Fibroblast of peridontal ligament (primary cell): ENCODE measurements around the gene HIBCH.
A peak's percentile ranks its signal among the peaks of the same experiment; 100 is the strongest.
"Not testable (repeated sequence)": the region's sequence is repeated elsewhere in the genome, so short reads cannot be mapped to it uniquely, and the experiment has no call there.

ENCODE experiments used
- DNase-seq: peaks from one replicate; pipeline ENCODE4 v3.0.0-alpha.2; 2010; ENCODE audit errors: extremely low read depth

HIBCH gene

DNA sequence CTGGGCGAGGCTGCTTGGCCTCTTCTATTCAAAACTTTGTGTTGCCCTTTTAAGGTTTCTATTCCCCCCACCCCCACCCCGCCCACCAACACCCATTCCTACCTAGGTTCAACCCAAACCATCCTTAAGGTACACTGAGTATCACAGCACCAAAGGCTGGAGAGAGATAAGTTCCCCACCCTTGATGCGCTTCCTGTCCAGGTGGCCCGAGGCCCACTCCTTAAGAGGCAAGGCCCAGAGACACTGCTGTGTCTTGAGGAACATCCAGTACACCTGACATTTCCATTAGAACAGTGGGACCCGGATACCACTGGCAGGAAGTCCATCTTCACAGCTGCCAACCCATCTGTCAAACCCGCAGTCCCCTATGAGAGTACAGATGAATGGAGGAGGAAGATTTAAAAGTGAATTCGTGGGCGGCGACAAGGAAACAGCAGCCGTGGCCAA lies 23.5 kb upstream of the HIBCH start:
- DNase-seq, result no peak

DNA sequence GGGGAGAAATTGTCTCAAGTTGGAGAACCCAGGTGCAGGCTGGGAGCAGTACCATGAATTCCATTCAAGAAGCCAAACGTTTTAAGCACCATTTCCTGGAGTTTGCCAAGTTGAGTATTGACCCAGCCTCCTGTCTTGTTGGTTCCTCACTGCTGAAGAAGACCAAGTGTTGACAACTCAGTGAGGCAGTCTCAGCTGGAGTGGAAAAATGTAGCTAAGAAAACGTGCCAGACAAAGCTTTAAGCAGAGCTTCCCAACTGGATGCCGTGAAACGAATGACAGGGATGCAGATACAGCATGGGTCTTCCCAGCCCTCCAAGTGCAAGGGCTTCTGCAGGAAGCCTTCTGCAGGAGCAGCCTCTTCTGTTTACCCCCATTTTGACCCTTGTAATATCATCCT lies 23.0 kb upstream of the HIBCH start:
- no peak for DNase-seq

DNA sequence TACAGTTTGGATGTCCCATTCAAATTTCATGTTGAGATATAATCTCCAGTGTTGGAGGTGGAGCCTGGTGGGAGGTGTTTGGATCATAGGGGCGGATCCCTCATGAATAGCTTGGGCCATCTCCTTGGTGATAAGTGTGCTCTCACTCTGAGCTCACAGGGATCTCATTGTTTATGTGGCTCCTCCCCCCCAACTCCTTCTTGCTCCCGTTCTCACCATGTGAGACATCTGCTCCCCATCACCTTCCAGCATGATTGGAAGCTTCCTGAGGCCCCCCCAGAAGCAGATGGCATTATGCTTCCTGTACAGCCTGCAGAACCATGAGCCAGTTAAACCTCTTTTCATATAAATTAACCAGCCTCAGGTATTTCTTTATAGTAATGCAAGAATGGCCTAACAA lies 20.7 kb upstream of the HIBCH start:
- DNase-seq, result no peak

- no peak for DNase-seq
Observed at GRCh38 chr2:190339394-190339793, 19.8 kb upstream of the HIBCH start.

DNA sequence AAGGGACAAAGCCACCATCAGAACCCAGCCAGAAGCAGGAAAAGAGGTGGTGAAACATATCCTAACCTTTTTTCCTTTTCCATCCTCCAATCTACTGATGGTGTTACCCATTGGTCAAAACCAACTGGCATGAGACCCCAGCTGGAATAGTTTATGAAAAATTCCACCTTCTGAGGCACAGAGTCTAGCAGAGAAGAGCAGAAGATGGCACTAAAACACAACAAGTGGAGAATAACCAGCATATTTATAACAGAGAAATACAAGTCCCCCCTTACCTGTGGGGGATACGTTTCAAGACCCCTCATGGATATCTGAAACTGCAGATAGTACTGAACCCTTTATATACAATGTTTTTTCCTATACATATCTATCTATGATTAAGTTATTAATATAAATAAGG lies 18.8 kb upstream of the HIBCH start:
- no peak for DNase-seq

- DNase-seq, result no peak
Observed at GRCh38 chr2:190336420-190336819, 16.8 kb upstream of the HIBCH start.

DNA sequence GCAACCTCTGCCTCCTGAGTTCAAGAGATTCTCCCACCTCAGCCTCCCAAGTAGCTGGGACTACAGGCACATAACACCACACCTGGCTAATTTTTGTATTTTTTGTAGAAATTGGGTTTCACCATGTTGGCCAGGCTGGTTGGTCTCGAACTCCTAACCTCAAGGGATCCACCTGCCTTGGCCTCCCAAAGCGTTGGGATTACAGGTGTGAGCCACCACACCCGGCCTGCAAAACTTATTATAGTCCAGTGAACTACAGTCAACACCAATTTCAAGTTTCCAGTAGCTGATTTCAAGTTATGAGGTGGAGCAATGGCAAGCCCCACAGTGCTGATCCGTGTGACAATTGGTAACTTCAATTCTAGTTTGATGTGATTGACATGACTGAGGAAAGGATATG lies 16.0 kb upstream of the HIBCH start:
- not testable (repeated sequence) for DNase-seq

GRCh38 chr2:190335225-190335559 lies 15.6 kb upstream of the HIBCH start:
- DNase-seq, result no peak

DNA sequence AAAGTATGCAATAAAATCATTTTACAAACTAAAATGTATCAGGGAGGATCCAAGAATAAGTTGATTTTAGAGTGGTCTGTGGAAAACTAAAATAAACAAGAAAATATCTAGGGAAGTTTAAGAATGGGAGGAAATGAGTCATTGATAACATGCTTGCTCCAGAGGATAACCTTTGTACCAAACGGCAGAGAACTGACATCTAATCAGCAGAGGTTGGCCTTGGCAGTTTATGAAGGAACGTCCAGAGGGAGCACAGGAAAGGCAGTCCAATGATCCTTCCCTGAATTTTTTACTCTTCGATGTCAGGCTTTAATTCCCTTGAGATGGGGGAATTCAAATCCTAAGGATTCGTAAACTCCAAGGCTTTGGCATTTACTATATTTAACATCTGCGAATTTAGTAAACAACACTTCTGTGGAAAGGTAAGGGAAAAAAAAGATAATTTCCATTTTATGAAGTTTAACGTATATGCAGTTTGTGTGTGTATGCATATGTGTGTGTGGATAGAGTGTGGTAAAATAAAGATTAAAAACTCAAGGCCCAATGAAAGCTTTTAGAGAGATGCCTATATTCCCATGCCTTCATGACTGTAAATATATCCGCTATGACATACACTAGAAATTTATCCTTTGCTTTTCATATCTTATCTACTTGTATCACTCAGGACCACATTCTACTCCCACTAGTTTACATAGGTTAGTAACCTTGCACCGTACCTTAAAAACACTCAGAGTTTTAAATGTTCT lies 15.0 kb upstream of the HIBCH start:
- peak; percentile 11 for DNase-seq

DNA sequence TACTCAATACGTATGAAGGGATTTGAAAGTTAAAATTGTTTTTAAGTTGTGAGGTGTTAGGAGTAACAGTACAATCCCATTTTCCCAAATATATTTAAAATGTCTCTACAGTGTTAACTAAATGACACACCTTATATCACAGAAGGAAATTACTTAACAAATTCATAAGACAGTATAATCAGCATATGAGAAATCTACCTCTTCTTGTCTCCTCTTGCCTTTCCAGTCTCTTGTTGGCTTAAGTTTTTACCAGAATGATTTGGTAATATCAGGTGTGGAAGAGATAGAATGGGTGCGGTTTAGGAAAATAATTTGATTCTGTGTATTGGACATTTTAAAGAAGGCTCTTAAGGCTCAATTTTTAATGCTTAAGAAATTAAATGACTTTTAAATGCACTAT lies 14.3 kb upstream of the HIBCH start:
- no peak for DNase-seq

- no peak for DNase-seq
Observed at GRCh38 chr2:190333395-190333794, 13.8 kb upstream of the HIBCH start.

DNA sequence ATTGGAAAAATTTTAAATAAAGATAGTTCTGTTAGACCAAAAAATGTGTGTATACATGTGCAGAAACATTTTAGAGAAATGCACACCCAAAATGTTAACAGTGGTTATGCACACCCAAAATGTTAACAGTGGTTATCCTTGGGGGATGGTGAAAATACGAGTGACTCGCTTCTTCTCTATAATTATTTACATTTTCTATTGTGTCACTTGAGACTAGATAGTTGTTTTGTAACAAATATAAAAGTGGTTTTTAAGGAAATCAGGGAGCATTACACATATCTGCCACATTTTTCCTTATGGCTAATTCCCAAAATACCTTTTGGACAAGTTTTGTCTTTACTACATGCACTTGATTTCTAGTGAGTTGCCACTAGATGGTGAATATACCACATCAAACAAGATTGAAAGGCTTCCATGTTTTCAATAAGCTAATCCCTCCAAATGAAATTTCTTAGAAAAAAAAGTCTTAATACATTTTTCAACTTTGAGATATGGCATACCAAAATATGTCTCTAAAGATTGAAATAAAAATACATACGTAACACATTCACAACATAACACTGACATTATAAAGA lies 9.0 kb upstream of the HIBCH start:
- DNase-seq, result peak; percentile 54

DNA sequence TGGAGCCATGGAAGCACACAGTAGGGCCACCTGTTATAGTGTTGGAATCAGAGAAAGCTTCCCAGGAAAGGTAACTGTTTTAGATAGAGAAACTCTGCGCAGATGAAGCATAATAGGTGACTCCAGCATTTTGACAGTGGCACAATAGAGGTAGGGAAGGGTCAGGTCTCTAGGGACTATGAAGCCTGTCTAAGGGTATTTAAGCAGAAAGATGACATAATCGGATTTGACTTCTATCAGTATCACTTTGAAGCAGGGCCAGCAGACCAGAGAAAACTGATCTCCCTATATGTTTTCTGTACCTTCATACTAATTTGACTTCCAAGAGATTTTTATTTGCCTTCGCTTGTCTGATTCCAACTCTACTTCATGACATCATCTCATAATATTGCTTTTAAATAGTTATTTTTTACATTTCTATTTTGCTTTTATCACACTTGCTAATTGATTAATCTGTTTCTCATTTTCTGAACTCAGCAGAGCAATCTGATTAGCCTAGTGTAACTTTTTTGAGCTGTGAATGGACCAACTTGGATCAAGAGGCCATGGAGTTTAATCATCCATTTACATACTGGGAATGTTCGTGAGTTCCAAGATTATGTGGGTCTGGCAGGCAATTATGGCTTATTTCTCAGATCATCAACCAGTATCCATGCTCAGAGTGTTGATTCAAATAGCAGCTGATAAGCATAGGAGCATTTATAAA lies 8.4 kb upstream of the HIBCH start:
- DNase-seq, result peak; percentile 14

- no peak for DNase-seq
Observed at GRCh38 chr2:190325588-190325987, 6.0 kb upstream of the HIBCH start.

- DNase-seq, result no peak
Observed at GRCh38 chr2:190323406-190323805, 3.8 kb upstream of the HIBCH start.

GRCh38 chr2:190320696-190321095 lies 1.1 kb upstream of the HIBCH start:
- DNase-seq, result no peak

DNA sequence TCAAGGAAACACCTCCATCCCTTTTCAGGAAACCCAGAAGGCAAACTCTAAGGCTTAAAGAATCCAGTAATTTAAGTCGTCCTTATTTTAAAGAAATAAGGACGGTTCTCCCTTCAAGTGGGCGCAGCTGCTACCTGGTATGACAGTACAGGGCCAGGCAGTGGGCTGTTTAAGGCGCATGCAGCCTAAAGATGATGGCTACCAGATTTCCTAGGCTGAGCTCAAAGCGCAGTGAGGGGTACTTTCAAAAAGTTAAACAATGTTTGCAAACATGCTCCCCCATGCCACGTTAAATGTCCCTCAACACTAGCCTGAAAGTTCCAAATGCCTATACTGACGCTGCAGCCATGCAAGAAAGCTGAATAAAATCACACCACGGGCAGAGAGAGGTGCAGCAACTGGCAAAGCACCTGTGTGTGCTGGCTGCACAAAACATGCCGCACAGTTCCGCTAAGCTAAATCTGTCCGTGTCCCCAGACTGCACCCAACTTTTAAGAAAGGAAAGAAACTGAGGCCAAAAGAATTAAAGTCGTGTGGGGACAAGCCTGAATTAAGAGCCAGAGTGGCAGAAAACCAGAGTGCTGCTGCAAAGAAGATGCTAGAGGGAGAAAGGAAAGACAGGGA lies 583 bp downstream of the HIBCH start:
- peak; percentile 19 for DNase-seq

DNA sequence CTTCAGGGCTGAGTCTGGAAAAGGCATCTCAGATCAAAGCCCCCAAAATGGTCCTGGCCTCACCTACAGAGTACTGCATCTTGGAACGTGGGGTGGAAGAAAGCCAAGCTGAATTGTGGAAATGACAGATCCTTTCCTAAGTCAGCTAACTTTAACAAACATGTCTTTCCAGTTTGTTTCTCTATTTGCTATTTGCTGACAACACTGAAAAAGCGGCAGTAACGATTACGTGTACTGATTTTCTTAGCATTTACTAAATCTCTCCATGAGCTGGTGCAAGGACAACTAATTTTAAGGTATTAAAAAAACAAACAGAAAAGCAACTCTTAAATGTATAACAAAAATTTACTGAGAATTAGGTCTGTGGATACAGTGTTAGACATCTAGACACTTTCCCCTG lies 1.1 kb downstream of the HIBCH start:
- DNase-seq, result peak; percentile 18

DNA sequence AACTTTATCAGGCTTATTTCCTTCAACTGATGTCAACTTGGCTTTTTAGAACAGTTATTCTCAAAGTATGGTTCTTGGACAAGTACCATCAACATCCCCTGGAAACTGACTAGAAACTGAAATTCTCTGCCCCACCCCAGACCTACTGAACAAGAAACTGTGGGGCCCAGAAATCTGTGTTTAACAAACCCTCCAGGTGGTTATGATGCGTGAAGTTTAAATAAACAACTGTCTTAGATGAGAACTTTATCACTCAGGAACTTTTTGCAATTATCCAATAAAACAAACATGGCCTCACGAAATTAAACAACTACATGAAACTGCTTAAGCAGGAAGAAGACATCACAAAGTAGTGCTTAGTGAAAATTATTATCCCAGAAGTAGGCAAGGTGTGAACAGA lies 4.4 kb downstream of the HIBCH start:
- DNase-seq, result no peak

DNA sequence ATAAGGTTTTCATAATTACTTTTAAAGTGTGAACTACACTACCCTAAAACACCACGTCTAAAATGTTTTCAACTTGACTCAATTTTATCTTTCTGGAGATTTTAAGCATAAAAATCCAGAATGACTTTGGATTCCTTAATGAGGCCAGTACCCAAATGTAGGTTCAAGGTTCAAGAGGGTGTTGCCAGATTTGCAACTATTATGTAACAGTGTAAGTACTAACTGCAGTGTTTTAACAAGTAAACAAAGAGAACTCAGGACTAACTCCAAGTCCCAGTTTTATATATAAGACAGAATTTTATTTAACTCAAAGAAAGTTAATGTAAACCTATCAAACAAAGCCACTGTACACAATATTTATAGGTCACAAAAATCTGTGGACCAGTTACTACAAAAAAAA lies 5.7 kb downstream of the HIBCH start:
- no peak for DNase-seq

DNA sequence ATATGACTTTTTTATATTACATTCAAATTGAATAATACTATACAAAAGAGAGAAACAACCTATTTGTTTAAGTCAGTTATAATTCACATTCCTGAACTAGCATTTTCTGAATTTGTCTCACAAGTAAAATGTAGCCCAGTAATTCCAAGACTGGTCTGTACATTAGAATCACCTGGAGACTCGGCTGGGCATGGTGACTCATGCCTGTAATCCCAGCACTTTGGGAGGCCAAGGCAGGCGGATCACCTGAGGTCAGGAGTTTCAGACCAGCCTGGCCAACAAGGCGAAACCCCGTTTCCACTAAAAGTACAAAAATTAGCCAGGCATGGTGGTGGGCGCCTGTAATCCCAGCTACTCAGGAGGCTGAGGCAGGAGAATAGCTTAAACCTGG lies 7.0 kb downstream of the HIBCH start:
- not testable (repeated sequence) for DNase-seq

DNA sequence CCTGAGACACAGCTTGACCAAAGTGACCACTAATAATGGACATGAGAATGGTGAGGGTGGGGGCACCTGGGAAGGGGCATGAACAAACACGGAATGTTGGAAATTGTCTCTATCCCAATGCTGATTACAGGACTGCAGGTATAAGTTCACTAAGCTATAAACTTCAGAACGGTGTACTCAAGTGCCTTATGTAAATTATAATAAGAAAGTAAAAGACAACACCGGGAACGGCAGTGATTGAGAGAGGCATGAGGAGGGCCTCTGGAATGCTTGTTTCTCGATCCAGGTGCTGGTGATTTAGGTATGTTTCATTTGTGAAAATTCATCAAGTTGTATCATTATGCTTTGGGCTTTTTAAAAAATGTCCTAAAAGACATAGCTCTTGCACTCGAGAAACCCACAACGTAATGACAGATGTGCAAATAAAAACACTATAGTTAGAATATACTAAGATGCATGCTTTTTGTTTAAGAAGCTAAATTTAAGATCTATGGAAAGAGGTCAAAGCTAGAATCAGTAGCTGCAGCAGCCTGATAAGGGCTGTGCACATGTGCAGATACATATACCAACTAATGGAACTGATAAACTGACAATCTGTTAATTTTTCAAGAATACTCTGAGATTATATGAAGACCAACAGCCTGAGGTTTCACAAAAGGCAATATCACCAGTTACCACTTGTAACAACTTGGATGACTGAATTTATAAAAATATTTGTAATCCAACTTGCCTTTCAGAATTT lies 7.6 kb downstream of the HIBCH start:
- DNase-seq, result no peak
